ENCODE results near the gene QRICH1. TPM values are rescaled to one million over a fixed set of nuclear protein-coding genes. Genes with fewer than 3 reads are reported as not detected.

QRICH1 gene
- total RNA-seq, 3 donors from 2014 or later = 109 to 131 (median 114) TPM

DNA sequence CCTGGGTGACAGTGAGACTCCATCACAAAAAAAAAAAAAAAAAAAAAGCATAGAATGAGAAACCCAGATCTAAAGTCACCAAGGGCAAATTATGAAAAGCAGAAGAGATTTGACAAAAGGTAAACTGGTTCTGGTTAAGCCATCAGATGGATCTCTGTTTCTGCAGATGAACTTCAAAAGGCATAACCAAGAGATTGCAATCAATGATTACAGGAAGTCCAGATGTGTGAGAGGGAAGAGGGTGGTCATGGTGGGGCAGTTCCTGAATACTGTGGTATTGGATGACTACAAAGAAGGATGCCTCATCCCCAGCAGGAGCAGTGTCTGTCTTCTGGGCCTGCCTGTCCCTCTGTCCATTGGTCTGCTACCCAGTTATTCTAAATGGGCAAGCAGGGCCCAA lies 100.0 kb downstream of the QRICH1 start:
- Mint-ChIP-seq H3K36me3 (ENCODE audit: insufficient read depth) (peaks cover 6% of the 10 kb centered on the region), H3K9me3 (no peaks in the 10 kb centered on the region), H3K27me3 (ENCODE audit: low read depth) (no peaks in the 10 kb centered on the region), H3K4me3 (no peak overlapping the region), H3K4me1 (ENCODE audit: low read depth) (peaks cover 28% of the 10 kb centered on the region)
- ATAC-seq (no peak), DNase-seq (no peak)

DNA sequence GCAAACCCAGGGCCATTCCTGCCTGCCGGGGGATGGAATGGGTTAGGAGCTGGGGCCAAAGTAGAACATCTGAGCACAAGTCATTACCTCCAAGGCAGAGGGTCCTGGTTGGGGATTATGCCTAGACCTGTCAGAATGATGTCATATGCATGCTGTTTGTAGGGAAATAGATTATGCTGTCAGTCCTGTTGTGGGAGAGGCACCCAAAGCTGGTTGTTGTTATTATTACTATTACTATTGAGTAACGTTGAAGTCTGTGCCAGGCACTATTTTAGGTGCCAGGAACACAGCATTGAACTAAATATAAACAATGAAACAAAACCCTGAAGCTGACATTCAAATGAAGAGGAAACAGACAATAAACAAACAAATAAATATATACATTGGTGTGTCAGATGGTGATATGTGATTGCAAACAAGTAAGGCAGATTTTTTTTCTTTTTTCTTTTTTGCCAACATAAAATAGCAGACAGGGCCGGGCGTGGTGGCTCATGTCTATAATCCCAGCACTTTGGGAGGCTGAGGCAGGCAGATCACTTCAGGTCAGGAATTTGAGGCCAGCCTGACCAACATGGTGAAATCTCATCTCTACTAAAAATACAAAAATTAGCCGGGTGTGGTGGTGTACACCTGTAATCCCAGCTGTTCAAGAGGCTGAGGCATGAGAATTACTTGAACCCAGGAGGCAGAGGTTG lies 101.9 kb downstream of the QRICH1 start:
- DNase-seq (no peak), ATAC-seq (no peak)
- peaks cover 36% of the 10 kb centered on the region for H3K4me1 Mint-ChIP-seq (ENCODE audit: low read depth)
- H3K27me3 Mint-ChIP-seq (ENCODE audit: low read depth) = no peaks in the 10 kb centered on the region
- H3K36me3 Mint-ChIP-seq (ENCODE audit: insufficient read depth) = peaks cover 6% of the 10 kb centered on the region
- H3K9me3 Mint-ChIP-seq = no peaks in the 10 kb centered on the region
- peak overlapping the region; percentile 91 for H3K4me3 Mint-ChIP-seq

DNA sequence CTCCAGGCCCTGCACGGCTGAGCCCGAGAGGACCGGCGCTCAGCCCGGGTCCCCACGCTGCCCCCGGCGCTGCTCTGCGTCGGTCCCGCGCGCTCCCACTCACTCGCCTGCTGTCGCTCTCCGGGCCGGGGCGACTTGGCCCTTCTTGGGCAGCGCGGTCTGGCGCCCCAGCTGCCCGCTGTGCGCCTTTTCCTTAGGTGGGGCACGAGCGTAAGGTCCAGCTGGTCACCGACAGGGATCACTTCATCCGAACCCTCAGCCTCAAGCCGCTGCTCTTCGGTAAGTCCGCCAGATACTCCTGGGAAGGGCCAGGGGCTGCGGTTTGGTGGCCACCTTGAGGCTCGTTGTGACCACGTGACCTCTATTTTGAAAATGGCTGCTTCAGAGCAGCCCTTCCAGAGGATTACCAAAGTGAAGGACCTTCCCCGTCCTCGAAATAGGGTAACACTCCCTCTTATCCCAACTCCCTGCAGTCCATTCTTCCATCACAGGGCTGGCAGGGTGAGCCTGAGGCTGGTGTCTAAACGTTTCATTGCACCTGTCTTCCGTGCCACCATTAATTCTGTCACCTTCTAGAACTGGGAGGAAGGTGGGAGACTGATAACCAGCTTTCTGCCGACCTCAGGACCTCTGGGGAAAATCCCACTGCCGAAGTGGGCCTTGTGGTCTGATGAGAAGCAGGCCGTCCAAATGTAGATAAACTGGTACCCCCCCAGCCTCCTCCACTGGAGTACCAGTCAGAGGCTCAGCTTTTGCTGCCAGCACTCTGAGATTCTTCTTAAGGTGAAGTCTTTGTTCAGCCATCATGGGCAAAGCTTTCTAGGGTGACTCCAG lies 103.0 kb downstream of the QRICH1 start:
- no peak for DNase-seq
- peaks cover 6% of the 10 kb centered on the region for H3K36me3 Mint-ChIP-seq (ENCODE audit: insufficient read depth)
- no peaks in the 10 kb centered on the region for H3K27me3 Mint-ChIP-seq (ENCODE audit: low read depth)
- ATAC-seq = peak; percentile 24 to 33
- peak overlapping the region; percentile 91 for H3K4me3 Mint-ChIP-seq
- H3K4me1 Mint-ChIP-seq (ENCODE audit: low read depth) = peaks cover 36% of the 10 kb centered on the region
- H3K9me3 Mint-ChIP-seq = no peaks in the 10 kb centered on the region

DNA sequence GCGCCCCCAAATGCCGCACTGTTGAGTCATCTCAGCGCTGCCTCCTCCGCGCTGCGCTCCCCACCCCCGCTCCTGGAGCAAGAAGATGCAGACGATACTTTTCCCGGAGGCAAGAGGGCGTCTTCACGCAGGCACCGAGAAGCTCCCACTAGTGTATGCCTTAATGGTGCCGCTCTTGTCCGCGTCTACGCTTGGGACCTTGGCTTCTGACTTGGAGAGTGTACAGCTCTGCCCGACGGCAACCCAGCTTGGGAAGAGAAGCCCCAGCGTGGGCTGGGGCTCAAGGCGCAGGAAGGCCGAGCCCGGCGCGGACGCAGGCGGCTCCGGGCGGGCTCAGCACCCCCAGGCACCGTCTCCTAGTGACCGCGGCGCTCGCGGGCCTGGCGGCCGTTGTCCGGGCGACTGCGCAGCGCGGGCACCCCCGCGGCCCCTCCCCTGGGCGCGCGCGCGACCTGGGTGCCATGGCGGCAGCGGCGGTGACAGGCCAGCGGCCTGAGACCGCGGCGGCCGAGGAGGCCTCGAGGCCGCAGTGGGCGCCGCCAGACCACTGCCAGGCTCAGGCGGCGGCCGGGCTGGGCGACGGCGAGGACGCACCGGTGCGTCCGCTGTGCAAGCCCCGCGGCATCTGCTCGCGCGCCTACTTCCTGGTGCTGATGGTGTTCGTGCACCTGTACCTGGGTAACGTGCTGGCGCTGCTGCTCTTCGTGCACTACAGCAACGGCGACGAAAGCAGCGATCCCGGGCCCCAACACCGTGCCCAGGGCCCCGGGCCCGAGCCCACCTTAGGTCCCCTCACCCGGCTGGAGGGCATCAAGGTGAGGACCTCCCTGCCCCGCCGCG lies 103.9 kb downstream of the QRICH1 start, which contains the start of gene P4HTM:
Gene P4HTM (plus strand): TSS at position 446 of the 840 bp plus-strand sequence. CDS start 16 bp downstream, at position 462.
- DNase-seq = peak; percentile 86
- Mint-ChIP-seq H3K4me3 (peak within 1 kb of the TSS; percentile 91), H3K9me3 (no peaks in the 10 kb centered on the region), H3K27me3 (ENCODE audit: low read depth) (no peaks in the 10 kb centered on the region), H3K36me3 (ENCODE audit: insufficient read depth) (peaks cover 2% of the 10 kb centered on the region), H3K4me1 (ENCODE audit: low read depth) (peaks cover 36% of the 10 kb centered on the region)
- ATAC-seq = peak; percentile 81 to 82

DNA sequence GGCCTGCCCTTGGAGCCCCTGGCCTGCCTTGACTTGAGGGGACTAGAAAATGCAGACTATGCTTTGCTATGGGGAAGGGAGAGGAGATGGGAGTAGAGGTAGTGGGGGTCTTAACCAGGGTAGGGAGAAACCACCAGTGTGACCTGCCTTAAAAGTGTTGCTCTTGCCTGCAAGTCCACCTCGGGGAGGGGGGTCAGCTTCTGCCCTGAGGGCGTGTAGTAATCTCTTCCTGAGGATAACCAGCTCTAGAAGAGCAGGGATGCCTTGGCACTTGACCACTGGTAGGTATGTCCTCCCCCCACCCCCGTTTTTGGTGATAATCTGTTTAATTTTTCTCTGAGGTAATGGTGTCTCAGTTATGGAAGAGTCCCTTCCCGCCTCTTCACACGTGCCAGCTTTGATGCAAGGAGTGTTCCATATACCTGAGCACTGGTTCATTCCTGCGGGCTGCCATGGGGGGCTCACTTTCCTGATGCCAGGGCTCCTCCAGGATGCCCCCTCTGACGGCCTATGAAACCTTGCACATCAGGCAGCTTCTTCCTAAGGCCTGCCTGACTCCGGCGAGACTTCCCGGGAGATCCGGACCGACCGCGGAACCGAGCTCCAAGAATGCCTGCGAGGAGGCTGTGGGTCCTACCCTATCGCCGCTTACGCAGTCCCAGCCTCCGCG lies 104.6 kb downstream of the QRICH1 start:
- no peaks in the 10 kb centered on the region for H3K9me3 Mint-ChIP-seq
- peaks cover 36% of the 10 kb centered on the region for H3K4me1 Mint-ChIP-seq (ENCODE audit: low read depth)
- ATAC-seq (peak in 1 of 2 donors; percentile 1), DNase-seq (no peak)
- H3K36me3 Mint-ChIP-seq (ENCODE audit: insufficient read depth) = peaks cover 8% of the 10 kb centered on the region
- no peaks in the 10 kb centered on the region for H3K27me3 Mint-ChIP-seq (ENCODE audit: low read depth)
- H3K4me3 Mint-ChIP-seq = peak overlapping the region; percentile 91

DNA sequence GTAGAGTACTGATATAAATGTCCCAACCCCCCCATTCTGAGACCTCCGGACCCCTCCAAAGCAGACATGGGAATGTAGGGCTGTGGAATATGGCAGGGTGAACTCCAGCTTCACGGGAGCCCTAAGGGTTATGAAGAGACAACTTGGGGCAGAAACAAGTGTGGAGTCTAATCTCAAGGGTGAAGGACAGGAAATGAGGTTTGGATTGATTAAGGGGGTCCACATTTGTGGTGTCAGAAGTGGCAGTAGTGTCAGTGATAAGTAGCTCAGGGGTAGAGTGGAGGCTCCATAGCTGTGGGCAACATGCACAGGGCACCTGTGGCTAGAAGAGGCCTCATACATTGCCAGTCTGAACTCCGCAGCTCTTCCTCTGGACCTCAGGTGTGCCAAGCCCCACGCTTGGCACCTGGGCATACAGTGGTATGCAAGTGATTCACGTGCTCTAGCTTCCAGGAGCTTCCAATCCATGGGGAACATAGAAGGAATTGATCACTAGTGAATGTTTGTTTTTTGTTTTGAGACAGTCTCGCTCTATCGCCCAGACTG lies 108.0 kb downstream of the QRICH1 start:
- ATAC-seq (no peak), DNase-seq (no peak)
- H3K36me3 Mint-ChIP-seq (ENCODE audit: insufficient read depth) = peaks cover 19% of the 10 kb centered on the region
- no peak overlapping the region for H3K4me3 Mint-ChIP-seq
- H3K4me1 Mint-ChIP-seq (ENCODE audit: low read depth) = peaks cover 18% of the 10 kb centered on the region
- H3K27me3 Mint-ChIP-seq (ENCODE audit: low read depth) = no peaks in the 10 kb centered on the region
- no peaks in the 10 kb centered on the region for H3K9me3 Mint-ChIP-seq

DNA sequence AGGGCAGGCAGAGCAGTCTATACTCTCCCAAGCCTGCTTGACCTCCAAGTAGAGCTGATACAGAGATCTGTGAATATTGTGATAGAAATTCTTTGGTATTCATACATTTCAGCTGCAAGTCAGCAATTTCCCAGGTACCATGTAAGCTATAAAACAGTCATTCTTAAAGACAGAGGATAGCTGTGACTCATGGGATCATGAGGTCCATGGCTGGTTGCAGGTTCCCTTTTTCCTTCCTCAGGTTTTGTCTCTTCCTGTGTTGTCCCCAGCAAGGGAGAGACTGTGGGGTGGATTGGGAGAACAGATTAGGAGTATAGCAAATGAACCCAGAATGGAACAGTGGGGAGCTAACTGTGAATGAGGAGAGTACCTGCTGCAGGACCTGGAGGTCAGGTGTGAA lies 109.2 kb downstream of the QRICH1 start:
- Mint-ChIP-seq H3K9me3 (no peaks in the 10 kb centered on the region), H3K36me3 (ENCODE audit: insufficient read depth) (peaks cover 24% of the 10 kb centered on the region), H3K27me3 (ENCODE audit: low read depth) (no peaks in the 10 kb centered on the region), H3K4me3 (no peak overlapping the region), H3K4me1 (ENCODE audit: low read depth) (peaks cover 17% of the 10 kb centered on the region)
- no peak for DNase-seq
- no peak for ATAC-seq

DNA sequence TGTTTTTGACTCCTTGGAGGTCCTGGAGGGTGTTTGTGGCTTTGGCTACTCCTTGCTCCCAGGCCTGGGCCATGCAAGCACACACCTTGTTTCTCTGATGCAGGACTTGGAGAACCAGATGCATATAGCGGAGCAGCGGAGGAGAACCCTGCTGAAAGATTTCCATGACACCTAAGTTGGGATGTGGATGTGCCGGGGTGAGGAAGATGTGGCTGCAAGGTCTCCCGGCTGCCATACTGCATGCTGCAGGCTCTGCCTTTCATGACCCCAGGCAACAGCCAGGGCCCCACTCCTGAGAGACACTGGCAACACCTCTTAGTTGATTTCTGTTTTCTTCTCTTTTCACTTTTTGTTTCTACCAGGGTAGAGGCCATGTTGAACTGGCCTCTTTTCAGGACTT lies 110.8 kb downstream of the QRICH1 start:
- Mint-ChIP-seq H3K4me1 (ENCODE audit: low read depth) (peaks cover 5% of the 10 kb centered on the region), H3K36me3 (ENCODE audit: insufficient read depth) (peaks cover 30% of the 10 kb centered on the region), H3K9me3 (no peaks in the 10 kb centered on the region), H3K4me3 (no peak overlapping the region), H3K27me3 (ENCODE audit: low read depth) (no peaks in the 10 kb centered on the region)
- DNase-seq = no peak
- no peak for ATAC-seq

DNA sequence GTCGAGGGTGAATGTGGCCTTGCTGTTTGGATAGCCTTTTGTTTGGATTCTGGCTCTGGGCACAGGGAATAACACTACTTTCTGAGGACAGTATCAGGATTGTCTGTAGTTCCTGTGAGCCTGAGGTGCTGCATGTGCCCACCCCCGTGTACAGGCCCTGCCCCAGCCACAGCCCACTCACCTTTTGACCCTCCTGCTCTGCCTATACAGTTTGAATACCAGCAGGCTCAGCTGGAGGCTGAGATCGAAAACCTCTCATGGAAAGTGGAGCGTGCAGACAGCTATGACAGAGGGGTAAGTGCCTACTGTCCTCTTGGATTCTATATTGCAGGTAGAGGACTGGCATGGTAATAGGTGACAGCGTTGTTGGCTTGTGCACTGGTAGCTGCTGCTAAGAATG lies 111.2 kb downstream of the QRICH1 start:
- no peak for DNase-seq
- no peak for ATAC-seq
- Mint-ChIP-seq H3K9me3 (no peaks in the 10 kb centered on the region), H3K4me1 (ENCODE audit: low read depth) (peaks cover 1% of the 10 kb centered on the region), H3K27me3 (ENCODE audit: low read depth) (no peaks in the 10 kb centered on the region), H3K36me3 (ENCODE audit: insufficient read depth) (peaks cover 34% of the 10 kb centered on the region), H3K4me3 (no peak overlapping the region)

DNA sequence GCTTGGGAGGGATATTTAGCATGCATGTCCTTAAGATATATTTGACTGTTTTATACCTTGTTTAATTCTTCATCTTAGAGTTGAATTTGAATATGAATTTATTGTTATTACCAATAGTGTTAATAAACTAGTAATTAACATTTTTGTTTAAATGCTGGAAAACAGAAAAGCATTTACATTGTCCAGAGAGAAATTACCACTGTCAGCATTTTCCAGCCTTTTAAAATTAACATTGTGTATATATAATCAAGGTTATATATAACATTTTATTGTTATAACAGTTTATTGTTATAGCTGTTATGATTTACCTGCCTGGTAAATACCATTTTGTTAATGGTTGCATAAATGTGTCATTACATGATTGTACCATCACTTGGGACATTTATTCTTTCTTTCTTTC lies 111.9 kb downstream of the QRICH1 start:
- Mint-ChIP-seq H3K27me3 (ENCODE audit: low read depth) (no peaks in the 10 kb centered on the region), H3K9me3 (no peaks in the 10 kb centered on the region), H3K36me3 (ENCODE audit: insufficient read depth) (peaks cover 34% of the 10 kb centered on the region), H3K4me3 (no peak overlapping the region), H3K4me1 (ENCODE audit: low read depth) (no peaks in the 10 kb centered on the region)
- ATAC-seq (no peak), DNase-seq (no peak)

DNA sequence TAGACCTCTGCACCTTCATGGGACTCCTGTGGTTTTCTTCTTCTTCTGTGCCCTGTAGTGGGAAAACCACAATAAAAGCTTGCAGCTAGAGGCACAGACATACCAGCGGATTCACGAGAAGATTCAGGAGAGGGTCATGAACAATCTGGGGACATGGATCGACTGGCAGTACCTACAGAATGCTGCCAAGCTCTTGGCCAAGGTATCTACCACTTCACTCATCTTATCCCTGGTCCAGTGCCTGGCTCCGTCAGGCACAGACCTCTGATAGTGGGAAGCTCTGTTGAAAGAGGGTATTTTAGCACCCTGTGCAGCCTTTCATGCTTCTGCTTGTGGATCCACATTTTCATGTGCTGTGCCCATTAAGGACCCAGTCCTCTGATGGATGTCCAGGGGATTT lies 113.6 kb downstream of the QRICH1 start:
- DNase-seq = no peak
- ATAC-seq = no peak
- Mint-ChIP-seq H3K9me3 (no peaks in the 10 kb centered on the region), H3K27me3 (ENCODE audit: low read depth) (no peaks in the 10 kb centered on the region), H3K4me1 (ENCODE audit: low read depth) (no peaks in the 10 kb centered on the region), H3K4me3 (no peak overlapping the region), H3K36me3 (ENCODE audit: insufficient read depth) (peaks cover 41% of the 10 kb centered on the region)

Data from activated T-cell treated with anti-CD3 and anti-CD28 coated beads, Interleukin-2, amount 50 U/mL, for 4 hours (primary cell).